ENCODE results near the gene ERMP1. TPM values are rescaled to one million over a fixed set of nuclear protein-coding genes. Genes with fewer than 3 reads are reported as not detected.

ERMP1 gene
- total and polyA plus RNA-seq, 2 donors (not counting 3 experiments of a cell fraction or from before 2014, with no cell fraction given): 9.7 to 16.6 TPM

GRCh38 chr9:5790923-5791322, 42.0 kb downstream of the ERMP1 start:
- H3K9ac ChIP-seq (replicated peaks; ENCODE audit: extremely low read depth, insufficient read depth, low read length): no peak overlapping the region
- no peaks in the 10 kb centered on the region for H3K9me3 ChIP-seq (replicated peaks; ENCODE audit: control insufficient read depth, insufficient read depth, low read length)
- intact Hi-C loops (cut with micrococcal nuclease) (loop anchor here (10.0 kb wide), 1 partner anchor 404 kb away; no protein-coding TSS in a partner anchor), dilution Hi-C loops (cut with MboI; ENCODE audit: extremely low pct_ligation_motif_present, low sequenced_read_pairs) (no loop called here)
- no peak overlapping the region for H2AFZ ChIP-seq (ENCODE audit: low read depth, low read length)
- DNase-seq (ENCODE audit: low read depth, low spot score) (no peak), FAIRE-seq (no peak)
- H3K9me1 ChIP-seq (replicated peaks; ENCODE audit: control insufficient read depth, extremely low read depth, insufficient read depth, low read length): no peaks in the 10 kb centered on the region
- no peak for TF ChIP-seq GATA2 (IDR thresholded peaks at IDR 0.05; ENCODE audit: insufficient read depth, insufficient read length, low read depth, low read length)
- TF ChIP-seq POLR2AphosphoS5 (IDR thresholded peaks at IDR 0.05; ENCODE audit: insufficient read depth, low read depth, low read length): no peak
- TF ChIP-seq JUN (IDR thresholded peaks at IDR 0.05; ENCODE audit: borderline replicate concordance, insufficient read depth, insufficient read length, low read depth): no peak
- no peak for TF ChIP-seq FOS (IDR thresholded peaks at IDR 0.05; ENCODE audit: borderline replicate concordance, insufficient read depth, low read length)
- no peak for TF ChIP-seq MYC (IDR thresholded peaks at IDR 0.05; ENCODE audit: low read depth, low read length)
- no peak for TF ChIP-seq POLR2A (IDR thresholded peaks at IDR 0.05; ENCODE audit: low read depth, low read length)
- no peak for TF ChIP-seq EZH2 (IDR thresholded peaks at IDR 0.05; ENCODE audit: borderline replicate concordance, low read depth, low read length, severe bottlenecking)
- TF ChIP-seq CTCF (IDR thresholded peaks at IDR 0.05; ENCODE audit: extremely low read depth in 1 of 2, insufficient read depth in 1 of 2, low read depth in 1 of 2, low read length in 2 of 2): no peak
- TF ChIP-seq MAX (IDR thresholded peaks at IDR 0.05; ENCODE audit: insufficient read depth, insufficient read length): no peak
- H3K4me2 ChIP-seq (ENCODE audit: insufficient read depth, low read length): no peak overlapping the region
- peaks cover 7% of the 10 kb centered on the region for H3K4me1 ChIP-seq (ENCODE audit: control insufficient read depth, extremely low read depth, insufficient read depth, low read length)
- POLR2A ChIA-PET: no interaction called here
- H3K27ac ChIP-seq (ENCODE audit: insufficient read depth, low read depth, low read length): no peak overlapping the region
- CTCF ChIA-PET: no interaction called here
- no peaks in the 10 kb centered on the region for H4K20me1 ChIP-seq (replicated peaks; ENCODE audit: control insufficient read depth, extremely low read depth, insufficient read depth, low read length)
- BruUV-seq (replicated peaks): no TSS peak
- H3K27me3 ChIP-seq (ENCODE audit: control insufficient read depth in 2 of 2, insufficient read depth in 2 of 2, low read length in 2 of 2): no peaks in the 10 kb centered on the region
- no peak overlapping the region for H3K4me3 ChIP-seq (replicated peaks in 1 of 3; ENCODE audit: insufficient read depth in 1 of 3, low read depth in 1 of 3, low read length in 3 of 3)
- no peaks in the 10 kb centered on the region for H3K79me2 ChIP-seq (ENCODE audit: control insufficient read depth, insufficient read depth, low read length)
- peaks cover 0 to 8% of the 10 kb centered on the region in 2 experiments for H3K36me3 ChIP-seq (ENCODE audit: control insufficient read depth in 2 of 2, extremely low read depth in 1 of 2, insufficient read depth in 2 of 2, low read length in 2 of 2)

All from endothelial cell of umbilical vein (primary cell).